Activated CD4-positive, alpha-beta T cell treated with anti-CD3 and anti-CD28 coated beads, Interleukin-2, amount 50 U/mL, for 16 hours (primary cell): Measurements from ENCODE around the gene PRSS48.
A peak's percentile ranks its signal among the peaks of the same experiment; 100 is the strongest.
"Not testable (repeated sequence)": the region's sequence is repeated elsewhere in the genome, so short reads cannot be mapped to it uniquely, and the experiment has no call there.

Experiments used
- DNase-seq: peaks from one replicate; pipeline ENCODE4 v3.0.0-alpha.2; 2020

PRSS48 gene

DNA sequence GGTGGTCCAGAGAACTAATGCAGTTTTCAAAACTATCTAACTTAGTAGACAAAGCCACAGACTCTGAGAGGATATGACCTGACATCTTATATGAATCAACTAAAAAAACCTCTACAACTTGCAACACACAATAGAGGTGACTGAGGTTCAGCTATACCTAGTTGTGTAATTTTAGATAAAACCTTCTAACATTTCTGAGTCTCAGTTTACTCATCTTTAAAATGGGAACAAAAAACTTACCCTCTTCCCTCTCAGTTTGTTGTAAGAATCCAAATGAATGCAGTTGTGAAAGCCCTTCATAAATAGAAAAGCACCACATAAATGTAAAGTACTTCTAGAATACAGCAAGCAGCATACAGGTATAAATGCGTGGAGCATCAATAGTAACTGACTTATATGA lies 42.5 kb downstream of the PRSS48 start:
- no peak for DNase-seq

- DNase-seq, result no peak
Observed at GRCh38 chr4:151321586-151321985, 44.6 kb downstream of the PRSS48 start.

GRCh38 chr4:151322161-151322560 lies 45.2 kb downstream of the PRSS48 start:
- DNase-seq, result not testable (repeated sequence)

DNA sequence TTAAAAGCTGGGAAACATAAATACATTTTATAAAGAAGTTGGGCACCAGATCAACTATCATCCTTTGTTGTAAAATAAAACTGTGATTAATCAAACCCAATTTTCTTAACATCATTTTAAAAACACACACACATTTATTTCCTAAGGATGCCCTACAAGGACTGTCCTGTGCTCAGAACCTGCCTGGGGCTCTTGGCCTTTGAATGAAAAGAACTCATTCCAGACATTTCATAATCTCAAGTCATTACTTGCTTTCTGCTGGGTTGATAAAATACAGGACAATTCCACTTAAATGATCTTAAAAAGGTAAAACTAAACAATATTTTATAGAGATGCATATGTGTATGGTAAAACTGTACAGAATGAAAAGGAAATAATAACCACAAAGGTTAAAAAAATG lies 45.6 kb downstream of the PRSS48 start:
- no peak for DNase-seq

DNA sequence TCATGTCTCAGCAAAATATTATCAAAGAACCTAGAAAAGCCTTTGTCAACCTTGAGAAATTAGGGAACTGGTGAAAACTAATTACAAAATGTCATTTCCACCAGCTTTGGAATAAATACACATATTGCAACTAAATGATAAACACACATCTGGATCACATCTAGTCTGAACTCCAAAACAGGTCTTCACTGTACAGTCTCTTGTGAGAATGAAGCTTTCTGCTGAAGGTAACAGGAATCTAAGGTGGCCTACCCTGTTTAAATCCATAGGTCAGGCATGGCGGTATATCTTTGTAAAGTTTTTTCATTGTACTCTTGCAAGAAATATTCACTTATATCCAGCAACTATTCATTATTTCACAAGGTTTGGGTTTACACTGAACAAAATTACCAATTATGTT lies 46.7 kb downstream of the PRSS48 start:
- no peak for DNase-seq

DNA sequence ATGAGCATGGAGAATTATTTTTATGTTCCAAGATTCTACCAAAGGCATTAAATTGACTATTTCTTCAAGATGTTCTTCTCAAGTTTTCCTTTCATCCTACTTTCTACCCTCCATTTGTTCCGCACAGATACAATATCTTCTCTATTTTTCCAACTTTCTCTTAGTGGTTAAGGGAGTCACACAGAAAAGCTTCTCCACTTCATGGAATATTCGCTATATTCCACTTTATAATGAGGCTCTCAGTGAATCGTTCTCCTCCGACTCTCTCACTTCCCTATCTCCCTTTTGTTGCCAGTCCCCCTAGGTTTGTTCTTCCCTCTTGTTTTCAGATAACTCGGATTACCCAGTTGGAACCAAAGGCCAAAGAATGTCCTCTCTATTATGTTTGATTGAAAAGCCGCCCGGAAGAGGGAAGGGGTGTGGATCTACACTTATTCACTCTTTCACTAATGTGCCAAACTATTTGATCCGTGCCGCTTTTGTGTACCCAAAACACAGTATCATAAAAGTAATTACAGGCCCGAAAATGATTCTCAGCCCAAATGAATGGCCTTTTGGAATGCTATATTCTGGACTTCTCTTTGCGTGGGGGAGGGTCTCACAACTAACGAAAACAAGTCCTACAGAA lies 47.3 kb downstream of the PRSS48 start:
- DNase-seq, result no peak

GRCh38 chr4:151324752-151325110 lies 47.8 kb downstream of the PRSS48 start:
- peak; percentile 33 for DNase-seq

DNA sequence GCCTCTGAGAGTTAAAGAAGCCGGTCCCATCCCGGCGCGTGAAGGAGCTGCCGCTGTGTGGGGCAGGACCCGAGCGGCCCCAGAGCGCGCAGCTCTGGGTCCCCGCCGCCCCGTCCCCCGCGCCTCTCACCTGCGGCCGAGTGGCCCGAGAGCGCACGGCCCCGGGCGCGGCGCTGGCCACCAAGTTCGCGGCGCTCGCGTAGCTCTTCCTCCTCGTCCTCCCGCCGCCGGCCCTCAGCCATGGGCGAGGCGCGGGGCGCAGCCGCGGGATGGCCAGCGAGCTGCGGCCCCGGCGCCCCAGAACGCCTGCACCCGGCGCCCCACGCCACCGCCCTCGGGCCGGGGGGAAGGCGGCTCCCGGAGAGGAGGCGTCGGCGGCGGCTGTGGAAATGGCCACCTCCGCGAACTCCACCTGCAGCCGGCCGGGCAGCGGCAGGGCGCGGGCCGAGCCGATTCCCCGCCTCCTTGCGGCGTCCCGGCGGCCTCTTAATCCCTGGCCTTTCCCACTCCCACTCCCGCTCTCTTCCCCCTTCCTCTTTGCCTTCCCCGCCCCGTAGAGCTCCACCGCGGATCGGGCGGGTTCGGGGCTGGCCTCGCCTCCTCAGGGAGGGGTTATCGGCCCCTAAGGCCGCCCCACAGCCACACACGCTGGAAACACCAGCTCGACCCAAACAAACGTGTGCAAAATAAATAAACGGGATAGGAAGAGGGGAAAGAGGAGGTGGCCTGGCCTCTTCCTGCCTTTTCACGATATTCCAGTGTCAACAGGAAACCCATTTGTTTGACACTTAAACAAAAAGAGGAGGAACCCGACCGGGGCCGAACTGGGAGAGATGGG lies 48.4 kb downstream of the PRSS48 start, which contains the start of gene SH3D19:
SH3D19 (minus strand) TSS at position 495 of the 838 bp plus-strand sequence; CDS start at position 242, 253 bp downstream.
- no peak for DNase-seq

DNA sequence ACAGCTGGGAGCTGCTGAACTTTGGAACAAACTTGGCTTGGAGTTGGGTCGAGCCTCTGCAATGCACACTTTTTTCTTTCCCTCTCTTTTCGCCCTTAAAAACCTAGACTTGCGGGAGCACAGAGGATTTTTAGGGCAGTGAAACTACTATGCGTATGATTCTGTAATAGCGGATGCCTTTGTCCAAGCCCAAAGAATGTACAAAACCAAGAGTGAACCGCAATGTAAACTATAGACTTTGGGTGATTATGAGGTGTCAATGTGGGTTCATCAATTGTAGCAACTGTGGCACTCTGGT lies 48.9 kb downstream of the PRSS48 start:
- DNase-seq, result no peak

- no peak for DNase-seq
Observed at GRCh38 chr4:151329217-151330007, 52.5 kb downstream of the PRSS48 start.

DNA sequence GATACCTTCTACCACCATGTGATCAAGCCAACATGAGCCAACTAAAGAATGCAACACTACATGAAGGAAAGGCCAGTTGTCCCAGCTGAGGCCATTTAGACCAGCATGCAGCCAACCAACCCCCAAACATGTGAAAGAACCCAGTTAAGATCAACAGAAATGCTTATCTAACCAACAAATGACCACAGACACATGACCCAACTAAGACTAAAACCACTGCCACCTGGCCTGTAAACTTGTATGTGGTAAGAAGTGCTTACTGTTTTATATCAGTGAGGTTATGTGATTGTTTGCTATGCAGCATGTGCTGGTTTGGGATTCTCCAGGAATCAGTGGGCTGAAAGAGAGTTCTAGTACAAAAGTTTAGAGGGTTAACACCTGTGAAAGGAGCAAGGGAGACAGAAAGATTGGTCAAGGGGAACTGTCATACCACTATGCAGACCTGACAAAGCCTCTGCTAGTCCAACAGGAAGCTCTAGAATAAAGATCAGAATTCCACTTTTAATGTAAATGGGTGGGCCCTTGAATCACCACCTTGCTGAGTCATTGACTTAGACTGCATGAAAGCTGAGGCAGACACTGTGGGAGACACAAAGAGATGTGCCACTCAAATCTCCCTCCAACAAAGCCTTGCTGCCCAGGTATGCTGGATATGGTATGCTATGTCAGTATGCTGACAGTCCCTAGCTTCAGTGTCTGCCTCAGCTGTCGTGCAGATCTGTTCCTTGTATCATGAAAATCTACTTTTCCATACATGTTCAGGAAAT lies 54.5 kb downstream of the PRSS48 start:
- DNase-seq, result no peak

DNA sequence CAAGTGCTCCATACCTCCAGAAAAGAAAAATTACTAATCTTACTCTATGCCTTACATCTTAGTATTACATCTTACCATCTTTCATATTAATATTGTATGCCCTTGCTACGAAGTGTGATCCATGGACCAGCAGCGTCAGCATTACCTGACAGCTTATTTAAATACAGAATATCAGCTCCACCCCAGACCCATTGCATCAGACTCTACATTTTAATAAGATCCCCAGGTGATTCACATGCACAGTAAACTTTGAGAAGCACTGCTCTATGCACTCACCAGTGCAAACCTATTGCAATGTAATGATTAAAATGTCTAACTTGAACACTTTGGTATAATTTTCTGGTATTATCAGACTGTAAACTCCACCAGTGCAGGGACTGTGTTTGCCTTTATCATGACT lies 62.5 kb downstream of the PRSS48 start:
- DNase-seq, result no peak

DNA sequence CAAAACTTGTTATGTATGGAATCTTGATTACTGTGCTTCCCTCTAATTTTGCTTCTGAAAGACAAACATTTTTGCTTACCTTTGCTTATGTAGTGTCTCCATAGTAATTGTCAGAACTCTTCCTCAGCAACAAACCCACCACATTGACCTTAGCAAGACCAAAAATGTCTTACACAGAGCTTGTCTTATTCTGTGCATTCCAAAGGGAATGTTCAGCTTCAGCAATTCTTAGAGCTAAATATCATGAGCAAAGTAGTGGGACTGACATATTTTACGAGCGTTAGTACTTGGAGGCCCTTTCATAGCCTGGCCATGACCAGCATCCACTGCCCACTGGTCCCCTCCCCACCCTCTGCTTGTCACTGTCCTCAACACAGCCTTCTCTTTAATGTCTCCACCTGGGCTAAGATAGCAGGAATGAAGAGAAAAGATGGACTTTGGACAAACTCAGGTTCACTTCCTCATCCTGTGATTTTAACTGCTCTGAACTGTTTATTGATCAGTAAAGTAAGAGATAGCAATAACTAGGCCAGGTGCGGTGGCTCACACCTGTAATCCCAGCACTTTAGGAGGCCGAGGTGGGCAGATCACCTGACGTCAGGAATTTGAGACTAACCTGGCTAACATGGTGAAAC lies 63.9 kb downstream of the PRSS48 start:
- no peak for DNase-seq
